KBM-7 (cell line): ENCODE measurements around the gene DAGLB.
A peak's percentile ranks its signal among the peaks of the same experiment; 100 is the strongest.
"Not testable (repeated sequence)": the region's sequence is repeated elsewhere in the genome, so short reads cannot be mapped to it uniquely, and the experiment has no call there.

Experiments used
- DNase-seq: peaks from one replicate; pipeline ENCODE4 v3.0.0-alpha.2; 2015
- in situ Hi-C: fragments of 300-500 bp; cut with MboI; formaldehyde crosslinking; loops from 2 replicates; pipeline ENCODE4 v1.14.3; 2020; ENCODE audit warnings: low sequenced_read_pairs, low pct_unique_long_range_greater_than_20kb, mixed read lengths

Gene DAGLB

DNA sequence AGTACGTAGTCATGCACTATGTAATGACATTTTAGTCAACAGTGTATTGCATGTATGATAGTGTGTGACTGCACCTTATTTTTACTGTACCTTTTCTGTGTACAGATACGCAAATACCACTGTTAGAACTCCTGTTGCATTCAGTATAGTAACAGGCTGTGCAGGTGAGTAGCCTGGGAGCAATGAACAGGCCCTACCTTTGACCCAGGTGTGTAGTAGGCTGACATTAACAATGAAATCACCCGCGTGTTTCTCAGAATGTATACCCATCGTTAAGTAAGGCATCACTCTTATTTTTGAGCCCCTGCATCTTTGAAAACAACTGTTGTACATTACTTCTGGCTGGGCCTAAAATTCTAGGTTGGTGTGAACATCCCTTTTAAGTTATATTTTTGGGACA, 41.6 kb downstream of the DAGLB start:
- in situ Hi-C loops: no loop called here
- no peak for DNase-seq

- no peak for DNase-seq
- in situ Hi-C loops: no loop called here
These were observed 43.8 kb downstream of the DAGLB start for GRCh38 chr7:6403907-6404306.

DNA sequence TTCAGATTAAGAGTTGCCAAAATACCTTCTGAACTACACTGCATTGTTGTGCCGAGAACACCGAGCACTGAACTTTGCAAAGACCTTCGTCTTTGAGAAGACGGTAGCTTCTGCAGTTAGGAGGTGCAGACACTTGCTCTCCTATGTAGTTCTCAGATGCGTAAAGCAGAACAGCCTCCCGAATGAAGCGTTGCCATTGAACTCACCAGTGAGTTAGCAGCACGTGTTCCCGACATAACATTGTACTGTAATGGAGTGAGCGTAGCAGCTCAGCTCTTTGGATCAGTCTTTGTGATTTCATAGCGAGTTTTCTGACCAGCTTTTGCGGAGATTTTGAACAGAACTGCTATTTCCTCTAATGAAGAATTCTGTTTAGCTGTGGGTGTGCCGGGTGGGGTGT, 45.0 kb downstream of the DAGLB start:
- no peak for DNase-seq
- in situ Hi-C loops: no loop called here

- in situ Hi-C loops: no loop called here
- no peak for DNase-seq
These were observed 45.7 kb downstream of the DAGLB start for GRCh38 chr7:6402041-6402440.

GRCh38 chr7:6401536-6401935, 46.2 kb downstream of the DAGLB start:
- no peak for DNase-seq
- in situ Hi-C loops: no loop called here

GRCh38 chr7:6400243-6401105, 47.3 kb downstream of the DAGLB start:
- in situ Hi-C loops, DNase-seq: not testable (repeated sequence)

DNA sequence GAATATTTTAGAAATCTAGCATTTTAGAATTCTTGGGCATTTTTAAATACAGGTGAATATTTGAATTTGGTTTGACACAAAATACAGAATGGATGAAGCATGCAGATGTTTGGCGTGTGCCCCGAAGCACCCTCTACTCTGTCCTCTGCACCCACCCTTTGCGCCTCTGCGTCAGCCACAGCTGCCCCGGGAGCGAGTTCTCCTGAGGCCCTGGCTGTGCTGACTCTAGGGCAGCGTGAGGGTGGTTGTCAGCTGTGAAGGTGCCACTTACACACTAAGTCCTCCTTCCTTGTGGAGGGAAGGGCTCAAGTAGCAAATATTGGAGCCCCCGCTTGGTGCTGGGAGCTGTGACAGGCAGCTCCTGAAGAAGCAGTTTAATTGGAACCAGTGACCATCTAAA, 48.4 kb downstream of the DAGLB start:
- in situ Hi-C loops: no loop called here
- DNase-seq: no peak

DNA sequence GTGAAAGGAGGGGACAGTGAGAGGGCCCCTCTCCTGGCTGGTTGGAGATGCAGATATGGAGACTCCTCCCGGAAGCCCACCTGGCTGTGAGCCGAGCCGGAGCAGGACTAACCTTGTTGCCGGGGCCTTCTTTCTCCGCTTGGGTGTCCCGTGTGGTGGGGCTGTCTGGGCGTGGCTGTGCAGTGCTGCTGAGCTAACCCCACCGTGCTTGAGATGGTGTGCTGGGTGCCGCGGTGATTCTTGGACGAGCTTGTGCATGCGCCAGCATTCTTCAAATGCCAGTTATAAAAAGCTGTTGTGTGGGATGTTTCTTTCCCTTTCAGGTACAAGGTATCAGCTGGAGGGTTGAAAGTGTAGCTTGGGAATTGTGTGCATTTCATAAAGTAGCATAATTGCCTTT, 48.8 kb downstream of the DAGLB start:
- DNase-seq: no peak
- in situ Hi-C loops: no loop called here

DNA sequence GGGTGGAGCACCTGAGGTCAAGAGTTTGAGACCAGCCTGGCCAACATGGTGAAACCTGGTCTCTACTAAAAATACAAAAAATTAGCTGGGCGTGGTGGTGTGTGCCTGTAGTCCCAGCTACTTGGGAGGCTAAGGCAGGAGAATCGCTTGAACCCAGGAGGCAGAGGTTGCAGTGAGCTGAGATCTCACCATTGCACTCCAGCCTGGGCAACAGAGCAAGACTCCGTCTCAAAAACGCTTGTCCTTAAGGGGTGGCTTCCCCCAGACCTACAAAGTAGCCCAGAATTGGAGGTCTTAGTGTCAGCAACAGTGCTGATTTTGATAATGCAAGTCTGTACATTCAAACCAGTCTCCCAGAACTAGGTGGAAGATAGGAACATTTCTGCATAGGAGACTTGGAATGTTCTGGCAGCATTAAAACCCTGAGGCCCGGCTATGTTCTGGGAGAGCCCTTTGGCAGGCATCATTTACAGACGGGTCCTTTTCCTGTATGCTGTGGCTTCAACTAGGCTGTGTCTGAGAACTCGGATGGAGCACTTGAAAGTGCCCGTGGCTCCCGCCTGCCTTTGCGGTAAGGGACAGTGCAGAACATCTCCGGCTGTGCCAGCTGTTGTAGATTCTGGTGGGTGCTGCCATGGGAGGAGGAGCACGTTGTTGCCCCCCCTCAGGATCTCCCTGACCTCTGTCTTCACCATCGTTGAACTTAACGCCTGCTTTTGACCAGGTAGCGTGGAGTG, 49.8 kb downstream of the DAGLB start:
- DNase-seq, in situ Hi-C loops: not testable (repeated sequence)

- in situ Hi-C loops: no loop called here
- DNase-seq: peak; percentile 86
These were observed 51.7 kb downstream of the DAGLB start for GRCh38 chr7:6395898-6396595.

- in situ Hi-C loops: no loop called here
- DNase-seq: no peak
These were observed 53.6 kb downstream of the DAGLB start for GRCh38 chr7:6394114-6394513.

DNA sequence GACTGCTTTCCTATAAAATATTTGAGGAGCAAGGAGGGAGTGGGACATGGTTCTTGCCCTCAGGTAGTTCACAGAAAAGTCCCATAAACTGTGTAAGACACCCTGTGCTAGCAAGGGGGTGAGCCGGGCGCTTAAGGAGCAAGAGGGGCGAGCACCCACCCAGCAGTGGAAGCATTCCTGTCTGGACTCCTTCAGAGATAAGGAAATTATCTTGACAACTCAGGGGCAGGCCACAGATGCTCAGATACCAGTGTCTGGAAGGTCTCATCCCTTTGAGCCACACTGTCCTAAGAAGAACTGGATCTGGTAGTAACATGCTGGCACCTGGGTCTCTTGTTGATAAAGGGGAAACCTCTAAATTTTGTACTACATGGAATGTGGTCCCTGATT, 54.1 kb downstream of the DAGLB start:
- in situ Hi-C loops: no loop called here
- no peak for DNase-seq

DNA sequence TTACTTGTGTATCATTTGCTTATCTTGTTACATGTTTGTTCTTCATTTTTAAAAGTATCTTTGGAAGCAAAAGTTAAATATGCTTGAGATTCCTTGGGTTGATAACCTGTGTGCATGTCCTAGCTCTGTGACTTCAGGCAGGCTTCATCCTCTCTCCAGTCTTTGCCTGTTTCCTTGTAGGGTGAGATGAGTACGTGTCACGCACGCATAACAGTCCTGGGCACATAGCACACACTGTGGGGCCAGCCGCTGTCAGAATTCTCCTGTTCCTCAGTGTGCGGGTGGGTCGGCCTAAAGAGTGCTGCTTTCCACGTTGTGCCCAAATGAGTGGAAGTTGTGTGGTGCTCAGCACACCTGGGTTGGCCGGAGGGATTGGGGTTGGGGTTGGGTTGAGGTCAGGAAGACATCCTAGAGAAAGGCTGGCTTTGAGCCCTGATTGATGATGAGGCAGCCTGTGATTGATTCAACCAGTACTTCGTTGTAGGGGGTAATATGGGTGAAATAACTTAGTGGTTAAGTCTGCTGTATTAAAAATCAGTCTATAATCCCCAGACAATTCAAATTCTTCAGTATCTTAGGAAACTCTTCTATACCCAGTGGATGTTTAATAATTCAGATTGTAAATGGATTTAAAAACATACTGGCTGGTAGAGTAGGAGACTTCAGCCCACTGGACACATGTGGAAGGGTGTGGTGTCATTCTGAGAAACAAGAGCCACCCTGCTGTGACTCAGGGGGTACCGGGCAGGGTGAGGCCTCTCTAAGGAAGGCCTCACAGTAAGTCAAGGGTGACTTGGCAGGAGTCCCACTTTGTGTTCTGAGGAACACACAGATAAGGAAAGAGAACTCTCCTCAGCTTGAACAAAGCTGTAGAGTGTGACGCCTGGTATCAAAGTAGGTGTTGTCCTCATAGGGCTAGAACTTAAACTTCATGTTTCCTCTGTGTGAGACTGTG, 54.8 kb downstream of the DAGLB start:
- DNase-seq: peak; percentile 61
- in situ Hi-C loops: no loop called here

DNA sequence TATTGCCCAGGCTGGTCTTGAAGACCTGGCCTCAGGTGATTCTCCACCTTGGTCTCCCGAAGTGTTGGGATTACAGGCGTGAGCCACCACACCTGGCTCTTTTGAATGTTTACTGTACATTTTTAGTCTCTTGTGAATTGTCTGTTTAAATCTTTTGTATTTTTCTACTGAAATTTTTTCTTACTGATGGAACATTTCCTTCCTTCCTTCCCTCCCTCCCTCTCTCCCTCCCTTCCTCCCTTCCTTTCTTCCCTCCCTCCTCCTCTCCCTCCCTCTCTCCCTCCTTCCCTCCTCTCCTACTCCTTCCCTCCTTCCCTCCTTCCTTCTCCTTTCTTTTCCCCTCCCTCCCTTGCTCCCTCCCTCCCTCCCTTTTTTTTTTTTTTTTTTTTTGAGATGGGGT, 58.0 kb downstream of the DAGLB start:
- no peak for DNase-seq
- in situ Hi-C loops: no loop called here

DNA sequence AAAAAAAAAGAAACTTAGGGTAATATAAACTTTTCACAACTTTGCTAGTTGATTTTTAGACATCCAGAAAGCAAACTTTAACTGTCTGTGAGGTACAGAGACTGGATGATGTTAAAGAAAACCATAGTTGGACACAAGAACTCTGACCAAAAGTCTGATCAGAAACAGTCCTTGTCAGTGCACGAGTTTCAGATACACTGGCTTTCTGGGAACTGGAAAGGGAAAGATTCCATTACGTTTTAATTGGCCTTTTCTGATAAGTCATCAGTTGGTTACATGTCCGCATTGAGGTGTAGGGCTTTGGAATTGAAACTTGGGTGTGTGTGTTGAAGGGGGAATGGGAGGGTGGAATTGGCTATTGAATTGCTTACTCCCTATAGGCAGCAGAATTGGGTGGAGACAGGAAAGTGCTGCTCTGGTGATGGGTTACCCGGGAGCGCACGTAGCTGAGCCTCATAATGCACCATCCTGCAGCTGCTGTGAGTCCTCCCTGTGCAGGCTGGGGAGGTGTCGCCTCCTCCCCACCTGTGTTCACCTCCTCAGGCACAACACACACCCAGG, 59.9 kb downstream of the DAGLB start:
- no peak for DNase-seq
- in situ Hi-C loops: no loop called here

DNA sequence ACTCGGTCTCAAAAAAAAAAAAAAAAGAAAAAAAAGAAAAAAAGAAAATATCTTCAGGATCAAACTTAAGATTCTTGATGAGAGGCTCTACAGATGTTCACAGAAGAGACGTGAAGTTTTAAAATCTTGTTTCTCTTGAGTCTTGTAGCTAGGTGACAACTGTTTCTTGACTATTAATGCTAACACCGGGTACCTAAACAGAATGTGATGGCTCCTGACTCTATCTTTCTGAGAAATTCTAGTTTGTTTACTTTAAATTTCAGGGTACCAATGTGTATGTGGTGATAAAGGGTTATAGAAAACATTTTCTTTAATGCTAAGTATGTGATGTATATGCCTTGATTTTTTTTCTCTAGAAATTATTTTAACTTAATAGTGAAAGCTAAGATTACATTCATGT, 61.0 kb downstream of the DAGLB start:
- in situ Hi-C loops: no loop called here
- DNase-seq: no peak

GRCh38 chr7:6385909-6386560, 61.7 kb downstream of the DAGLB start:
- in situ Hi-C loops: no loop called here
- no peak for DNase-seq

- DNase-seq: no peak
- in situ Hi-C loops: no loop called here
These were observed 62.5 kb downstream of the DAGLB start for GRCh38 chr7:6385110-6385781.
